T-helper 1 cell treated with Interleukin-12 subunit alpha and Interleukin-12 subunit beta and Interleukin-4 antibody, amounts not matched to agents 30 μg/mL and 1 μg/mL, for 36 hours (primary cell): Measurements from ENCODE around the gene RBL1.
"Not testable (repeated sequence)": the region's sequence is repeated elsewhere in the genome, so short reads cannot be mapped to it uniquely, and the experiment has no call there.

Experiments used
- H3K27ac Mint-ChIP-seq: one replicate; pipeline ENCODE4 v1.8.0; 2021; ENCODE audit warnings: mild to moderate bottlenecking, mixed read lengths
- H3K27me3 Mint-ChIP-seq: one replicate; pipeline ENCODE4 v1.8.0; 2021; ENCODE audit warnings: low read depth, mixed read lengths
- H3K36me3 Mint-ChIP-seq: one replicate; pipeline ENCODE4 v1.8.0; 2021; ENCODE audit warnings: low read depth, mixed read lengths
- H3K4me1 Mint-ChIP-seq: one replicate; pipeline ENCODE4 v1.8.0; 2021; ENCODE audit warnings: low read depth, mixed read lengths
- H3K4me3 Mint-ChIP-seq: one replicate; pipeline ENCODE4 v1.8.0; 2021; ENCODE audit warnings: mild to moderate bottlenecking, moderate library complexity, mixed read lengths
- H3K9me3 Mint-ChIP-seq: one replicate; pipeline ENCODE4 v1.8.0; 2021; ENCODE audit warnings: mixed read lengths

The RBL1 gene

GRCh38 chr20:37096415-37097041, 731 bp upstream of the RBL1 start:
- no peaks in the 10 kb centered on the region for H3K9me3 Mint-ChIP-seq
- H3K27me3 Mint-ChIP-seq = peaks cover 9% of the 10 kb centered on the region
- peaks cover 13% of the 10 kb centered on the region for H3K36me3 Mint-ChIP-seq
- peak overlapping the region; percentile 94 for H3K4me3 Mint-ChIP-seq
- H3K27ac Mint-ChIP-seq = peak overlapping the region; percentile 99
- H3K4me1 Mint-ChIP-seq = peaks cover 21% of the 10 kb centered on the region

DNA sequence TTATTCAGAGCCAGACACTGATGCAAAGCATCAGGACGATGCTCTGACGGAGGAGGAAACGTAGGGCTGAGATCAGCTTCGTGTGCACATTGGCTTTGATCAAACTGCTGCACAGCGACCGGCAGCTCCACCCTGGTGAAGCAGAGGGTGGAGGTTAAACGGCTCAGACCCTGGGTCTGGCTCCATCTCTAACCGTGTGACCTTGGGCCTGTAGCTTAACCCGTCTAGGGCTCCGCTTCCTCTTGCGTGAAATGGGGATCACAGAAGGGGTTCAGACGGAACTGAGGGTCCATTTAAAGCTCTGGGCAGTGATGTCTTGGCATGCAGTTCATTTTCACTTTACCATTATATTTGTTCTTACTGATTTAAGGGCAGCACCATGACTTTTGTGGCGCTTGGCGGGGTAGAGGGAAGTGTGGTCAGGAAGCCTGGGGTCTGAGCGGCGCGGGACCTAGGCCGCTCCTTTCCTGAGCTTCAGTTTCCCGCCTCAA, 644 bp downstream of the RBL1 start:
- no peaks in the 10 kb centered on the region for H3K9me3 Mint-ChIP-seq
- peaks cover 17% of the 10 kb centered on the region for H3K36me3 Mint-ChIP-seq
- H3K4me3 Mint-ChIP-seq = peak overlapping the region; percentile 98
- H3K4me1 Mint-ChIP-seq = peaks cover 26% of the 10 kb centered on the region
- peaks cover 4% of the 10 kb centered on the region for H3K27me3 Mint-ChIP-seq
- H3K27ac Mint-ChIP-seq = peak overlapping the region; percentile 97

DNA sequence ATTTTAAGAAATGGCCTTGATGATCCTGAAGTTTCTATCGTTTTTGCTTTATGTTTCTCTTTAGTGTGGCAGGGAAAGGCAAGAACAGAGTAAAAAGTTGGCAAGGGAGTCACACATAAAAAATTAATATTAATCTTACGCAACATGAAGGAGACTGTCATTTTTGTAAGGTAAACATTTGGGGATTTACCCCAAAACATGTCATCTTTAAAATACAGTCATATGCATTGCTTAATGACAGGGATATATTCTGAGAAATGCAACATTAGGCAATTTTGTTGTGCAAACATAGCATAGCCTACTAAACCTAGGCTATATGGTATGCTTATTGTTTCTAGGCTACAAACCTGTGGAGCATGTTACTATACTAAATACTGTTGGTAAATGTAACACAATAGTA, 5.4 kb downstream of the RBL1 start:
- no peak overlapping the region for H3K4me3 Mint-ChIP-seq
- no peaks in the 10 kb centered on the region for H3K27me3 Mint-ChIP-seq
- H3K36me3 Mint-ChIP-seq = peaks cover 33% of the 10 kb centered on the region
- no peaks in the 10 kb centered on the region for H3K9me3 Mint-ChIP-seq
- H3K27ac Mint-ChIP-seq = no peak overlapping the region
- peaks cover 21% of the 10 kb centered on the region for H3K4me1 Mint-ChIP-seq

- no peaks in the 10 kb centered on the region for H3K9me3 Mint-ChIP-seq
- H3K27ac Mint-ChIP-seq = no peak overlapping the region
- no peak overlapping the region for H3K4me3 Mint-ChIP-seq
- no peaks in the 10 kb centered on the region for H3K27me3 Mint-ChIP-seq
- H3K36me3 Mint-ChIP-seq = peaks cover 28% of the 10 kb centered on the region
- H3K4me1 Mint-ChIP-seq = peaks cover 17% of the 10 kb centered on the region
Observed at GRCh38 chr20:37081717-37082289, 14.0 kb downstream of the RBL1 start.

DNA sequence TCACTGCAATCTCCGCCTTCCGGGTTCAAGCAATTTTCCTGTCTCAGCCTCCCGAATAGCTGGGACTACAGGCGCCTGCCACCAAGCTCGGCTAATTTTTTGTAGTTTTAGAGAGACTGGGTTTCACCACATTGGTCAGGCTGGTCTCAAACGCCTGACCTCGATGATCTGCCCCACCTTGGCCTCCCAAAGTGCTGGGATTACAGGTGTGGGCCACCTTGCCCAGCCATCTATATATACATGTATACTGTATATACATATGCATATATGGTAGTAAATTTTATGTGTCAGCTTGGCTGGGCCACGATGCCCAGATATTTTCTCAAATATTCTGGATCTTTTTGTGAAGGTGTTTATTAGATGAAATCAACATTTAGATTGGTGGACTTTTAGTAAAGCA, 18.8 kb downstream of the RBL1 start:
- Mint-ChIP-seq H3K4me3 (no peak overlapping the region), H3K36me3 (peaks cover 33% of the 10 kb centered on the region), H3K4me1 (peaks cover 31% of the 10 kb centered on the region)

DNA sequence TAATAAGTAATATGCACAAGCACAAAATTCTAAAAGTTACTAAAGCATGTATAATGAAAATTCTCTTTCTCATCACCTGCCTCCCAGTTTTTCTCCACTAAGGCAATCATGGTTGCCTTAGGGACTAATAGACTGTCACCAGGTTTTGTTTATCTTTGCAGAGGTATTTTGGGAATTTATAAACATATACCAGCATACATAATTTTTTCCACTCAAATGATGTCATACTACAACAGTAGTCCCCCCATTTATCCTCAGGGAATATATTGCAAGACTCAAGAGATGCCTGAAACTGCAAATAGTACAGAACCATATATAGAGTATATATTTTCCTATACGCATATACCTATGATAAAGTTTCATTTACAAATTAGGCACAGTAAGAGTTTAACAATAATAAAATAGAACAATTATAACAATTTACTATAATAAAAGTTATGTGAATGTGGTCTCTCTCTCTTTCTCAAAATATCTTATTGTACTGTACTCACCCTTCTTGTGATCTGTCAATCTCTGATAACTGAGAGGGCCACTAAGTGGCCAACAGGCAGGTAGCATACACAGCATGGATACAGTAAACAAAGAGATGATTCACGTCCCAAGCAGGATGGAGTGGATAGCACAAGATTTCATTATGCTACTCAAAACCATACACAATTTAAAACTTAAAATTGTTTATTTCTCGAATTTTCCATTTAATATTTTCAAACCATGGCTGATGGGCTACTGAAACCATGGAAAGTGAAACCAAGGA, 19.7 kb downstream of the RBL1 start:
- Mint-ChIP-seq H3K36me3 (peaks cover 30% of the 10 kb centered on the region), H3K27me3 (no peaks in the 10 kb centered on the region), H3K4me1 (peaks cover 32% of the 10 kb centered on the region), H3K9me3 (no peaks in the 10 kb centered on the region), H3K27ac (no peak overlapping the region), H3K4me3 (no peak overlapping the region)

More for the DNA sequence above, 18.8 kb downstream of the RBL1 start:
- H3K27ac Mint-ChIP-seq = no peak overlapping the region
- no peaks in the 10 kb centered on the region for H3K9me3 Mint-ChIP-seq
- no peaks in the 10 kb centered on the region for H3K27me3 Mint-ChIP-seq

DNA sequence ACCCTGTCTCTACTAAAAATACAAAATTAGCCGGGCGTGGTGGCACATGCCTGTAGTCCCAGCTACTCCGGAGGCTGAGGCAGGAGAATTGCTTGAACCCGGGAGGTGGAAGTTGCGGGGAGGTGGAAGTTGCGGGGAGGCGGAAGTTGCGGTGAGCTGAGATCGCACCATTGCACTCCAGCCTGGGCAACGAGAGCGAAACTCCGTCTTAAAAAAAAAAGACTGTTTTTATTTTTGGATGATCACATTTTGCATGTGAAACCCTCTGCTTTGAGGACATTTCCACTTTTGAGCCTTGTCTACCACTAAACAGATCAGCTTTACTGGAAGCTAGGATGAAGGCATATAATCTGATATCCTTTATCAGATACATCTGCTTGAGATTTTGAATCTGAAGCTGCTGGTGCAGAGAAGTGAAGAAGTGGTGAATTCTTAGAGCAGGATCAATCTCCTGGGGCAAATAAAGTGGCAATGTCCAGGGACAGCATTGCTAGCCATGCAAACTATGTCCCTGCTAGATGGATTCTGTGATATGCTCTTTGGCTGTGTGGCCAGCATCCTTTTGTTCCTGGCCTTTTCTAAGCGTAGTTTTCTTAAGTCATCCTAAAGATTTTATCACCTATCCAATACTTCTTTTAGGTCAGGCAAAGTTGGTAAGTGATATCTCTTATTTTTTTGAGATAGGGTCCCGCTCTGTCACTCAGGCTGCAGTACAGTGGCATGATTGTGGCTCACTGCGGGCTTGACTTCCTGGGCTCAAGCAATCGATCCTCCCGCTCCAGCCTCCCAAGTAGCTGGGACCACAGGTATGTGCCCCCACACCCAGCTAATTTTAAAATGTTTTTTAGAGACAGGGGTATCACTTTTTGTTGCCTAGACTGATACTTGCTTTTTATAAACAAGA, 23.3 kb downstream of the RBL1 start:
- peaks cover 32% of the 10 kb centered on the region for H3K4me1 Mint-ChIP-seq
- H3K36me3 Mint-ChIP-seq = peaks cover 19% of the 10 kb centered on the region
- H3K27me3 Mint-ChIP-seq = no peaks in the 10 kb centered on the region
- no peak overlapping the region for H3K4me3 Mint-ChIP-seq
- peak overlapping the region; percentile 82 for H3K27ac Mint-ChIP-seq
- no peaks in the 10 kb centered on the region for H3K9me3 Mint-ChIP-seq

DNA sequence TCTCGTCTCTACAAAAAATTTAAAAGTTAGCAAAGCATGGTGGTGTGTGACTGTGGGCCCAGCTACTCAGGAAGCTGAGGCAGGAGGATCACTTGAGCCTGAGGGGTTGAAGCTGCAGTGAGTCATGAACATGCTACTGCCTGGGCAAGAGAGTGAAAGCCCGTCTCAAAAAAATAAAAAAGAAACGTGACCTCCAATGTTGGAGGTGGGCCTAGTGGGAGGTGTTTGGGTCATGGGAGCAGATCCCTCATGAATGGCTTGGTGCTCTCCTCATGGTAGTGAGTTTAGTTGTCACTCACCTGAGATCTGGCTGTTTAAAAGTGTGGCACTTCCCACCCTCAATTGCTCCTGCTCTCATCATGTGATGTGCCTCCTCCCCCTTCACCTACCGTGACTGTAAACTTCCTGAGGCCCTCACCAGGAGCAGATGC, 24.3 kb downstream of the RBL1 start:
- Mint-ChIP-seq H3K27ac (peak overlapping the region; percentile 82), H3K36me3 (peaks cover 23% of the 10 kb centered on the region), H3K9me3 (no peaks in the 10 kb centered on the region), H3K27me3 (no peaks in the 10 kb centered on the region), H3K4me3 (peak overlapping the region; percentile 36), H3K4me1 (peaks cover 30% of the 10 kb centered on the region)

- Mint-ChIP-seq H3K36me3 (peaks cover 25% of the 10 kb centered on the region), H3K4me1 (peaks cover 25% of the 10 kb centered on the region)
- H3K9me3 Mint-ChIP-seq, H3K4me3 Mint-ChIP-seq, H3K27me3 Mint-ChIP-seq, H3K27ac Mint-ChIP-seq: not testable (repeated sequence)
Observed at GRCh38 chr20:37069563-37069962, 26.2 kb downstream of the RBL1 start.

- Mint-ChIP-seq H3K36me3 (peaks cover 29% of the 10 kb centered on the region), H3K4me1 (peaks cover 5% of the 10 kb centered on the region), H3K4me3 (no peak overlapping the region), H3K9me3 (no peaks in the 10 kb centered on the region), H3K27me3 (no peaks in the 10 kb centered on the region), H3K27ac (no peak overlapping the region)
Observed at GRCh38 chr20:37066168-37066567, 29.6 kb downstream of the RBL1 start.

GRCh38 chr20:37055276-37055675, 40.5 kb downstream of the RBL1 start:
- H3K4me3 Mint-ChIP-seq = no peak overlapping the region
- no peaks in the 10 kb centered on the region for H3K9me3 Mint-ChIP-seq
- H3K36me3 Mint-ChIP-seq = peaks cover 62% of the 10 kb centered on the region
- peaks cover 10% of the 10 kb centered on the region for H3K4me1 Mint-ChIP-seq
- H3K27me3 Mint-ChIP-seq = no peaks in the 10 kb centered on the region
- no peak overlapping the region for H3K27ac Mint-ChIP-seq

- Mint-ChIP-seq H3K4me3 (no peak overlapping the region), H3K27ac (no peak overlapping the region), H3K27me3 (no peaks in the 10 kb centered on the region), H3K9me3 (no peaks in the 10 kb centered on the region), H3K4me1 (peaks cover 10% of the 10 kb centered on the region), H3K36me3 (peaks cover 63% of the 10 kb centered on the region)
Observed at GRCh38 chr20:37053230-37053950, 42.4 kb downstream of the RBL1 start.

GRCh38 chr20:37042986-37043972, 52.5 kb downstream of the RBL1 start:
- Mint-ChIP-seq H3K27ac (peak overlapping the region; percentile 97), H3K9me3 (no peaks in the 10 kb centered on the region), H3K27me3 (no peaks in the 10 kb centered on the region), H3K4me3 (peak overlapping the region; percentile 82), H3K36me3 (peaks cover 53% of the 10 kb centered on the region), H3K4me1 (peaks cover 26% of the 10 kb centered on the region)
